Neuronal stem cell (in vitro differentiated cells): Measurements from ENCODE around the gene CSMD2.

Source experiments
- DNase-seq: peaks from one replicate; pipeline ENCODE4 v3.0.0-alpha.2; 2013; ENCODE audit warnings: low spot score
- H2AFZ ChIP-seq: one replicate; pipeline ENCODE4 v1.6.1; 2013; ENCODE audit warnings: mild to moderate bottlenecking, low read length, inconsistent platforms
- H2AK5ac ChIP-seq: 2 replicates; pipeline ENCODE4 v1.6.1; 2013; ENCODE audit warnings: low read depth, mild to moderate bottlenecking, inconsistent platforms, low read length, moderate library complexity, mixed read lengths
- H2BK120ac ChIP-seq: 2 replicates; pipeline ENCODE4 v1.6.1; 2013; ENCODE audit warnings: low read depth, mild to moderate bottlenecking, inconsistent platforms, low read length, moderate library complexity, mixed read lengths
- H2BK12ac ChIP-seq: one replicate; pipeline ENCODE4 v1.6.1; 2013; ENCODE audit warnings: low read length, inconsistent platforms
- H2BK15ac ChIP-seq: 2 replicates; pipeline ENCODE4 v1.6.1; 2013; ENCODE audit warnings: mild to moderate bottlenecking, low read length, inconsistent platforms, mixed read lengths
- H2BK5ac ChIP-seq: one replicate; pipeline ENCODE4 v1.6.1; 2013; ENCODE audit warnings: inconsistent platforms, mild to moderate bottlenecking, low read length, moderate library complexity
- H3K14ac ChIP-seq: one replicate; pipeline ENCODE4 v1.6.1; 2013; ENCODE audit warnings: low read length, inconsistent platforms
- H3K18ac ChIP-seq: 2 replicates; pipeline ENCODE4 v1.6.1; 2013; ENCODE audit warnings: low read length, inconsistent platforms
- H3K23ac ChIP-seq: 2 replicates; pipeline ENCODE4 v1.6.1; 2013; ENCODE audit warnings: low read depth, mild to moderate bottlenecking, mixed read lengths, low read length, inconsistent platforms; ENCODE audit not compliant: poor library complexity
- H3K27ac ChIP-seq: replicated peaks from 3 replicates; pipeline ENCODE4 v1.5.1; 2013; ENCODE audit warnings: low read length, inconsistent platforms
- H3K27me3 ChIP-seq, 3 experiments: 2 replicates each; pipeline ENCODE4 v1.6.1; 2013; ENCODE audit warnings: low read length in 3 of 3, mild to moderate bottlenecking in 2 of 3, inconsistent platforms in 1 of 3, low read depth in 1 of 3, mixed read lengths in 1 of 3, moderate library complexity in 1 of 3; ENCODE audit not compliant: control insufficient read depth in 3 of 3, insufficient read depth in 3 of 3
- H3K36me3 ChIP-seq, 2 donors: replicated peaks in 1 of 2; 2 replicates each; pipeline ENCODE4 v1.6.1; 2013; ENCODE audit warnings: low read length in 2 of 2; ENCODE audit not compliant: control insufficient read depth in 2 of 2, insufficient read depth in 2 of 2
- H3K4ac ChIP-seq: 2 replicates; pipeline ENCODE4 v1.6.1; 2013; ENCODE audit warnings: inconsistent platforms, mild to moderate bottlenecking, low read length, moderate library complexity
- H3K4me1 ChIP-seq, 2 donors: 1 replicate in 1 of 2; 2 replicates in 1 of 2; pipeline ENCODE4 v1.6.1; 2013; ENCODE audit warnings: low read length in 2 of 2, low read depth in 1 of 2; ENCODE audit not compliant: control insufficient read depth in 2 of 2, insufficient read depth in 1 of 2
- H3K4me2 ChIP-seq: one replicate; pipeline ENCODE4 v1.6.1; 2013; ENCODE audit warnings: mild to moderate bottlenecking, low read length, inconsistent platforms; ENCODE audit not compliant: insufficient read depth, poor library complexity, severe bottlenecking
- H3K4me3 ChIP-seq, 2 donors: 2 replicates each; pipeline ENCODE4 v1.5.1; 2013; ENCODE audit warnings: low read length in 2 of 2, mild to moderate bottlenecking in 2 of 2, inconsistent platforms in 1 of 2, moderate library complexity in 1 of 2
- H3K79me1 ChIP-seq: one replicate; pipeline ENCODE4 v1.6.1; 2013; ENCODE audit warnings: low read depth, mild to moderate bottlenecking, inconsistent platforms, low read length, moderate library complexity
- H3K9ac ChIP-seq: one replicate; pipeline ENCODE4 v1.6.1; 2013; ENCODE audit warnings: mild to moderate bottlenecking, low read depth, low read length, inconsistent platforms; ENCODE audit not compliant: poor library complexity
- H3K9me3 ChIP-seq, 2 donors: replicated peaks in 1 of 2; 2 replicates each; pipeline versions ENCODE3 to v1.6.1; 2013; ENCODE audit warnings: low read length in 2 of 2, mild to moderate bottlenecking in 2 of 2, inconsistent platforms in 1 of 2, low read depth in 1 of 2, mixed read lengths in 1 of 2, moderate library complexity in 1 of 2; ENCODE audit not compliant: control insufficient read depth in 2 of 2, insufficient read depth in 1 of 2
- H4K8ac ChIP-seq: one replicate; pipeline ENCODE4 v1.6.1; 2013; ENCODE audit warnings: low read depth, mild to moderate bottlenecking, inconsistent platforms, low read length, moderate library complexity
- H4K91ac ChIP-seq: one replicate; pipeline ENCODE4 v1.6.1; 2013; ENCODE audit warnings: low read length, low read depth, mild to moderate bottlenecking, inconsistent platforms; ENCODE audit not compliant: poor library complexity
- WGBS, 2 donors: extraction: QIAGEN DNeasy Blood & Tissue Kit; methylation state at CpG; one replicate each; pipeline ENCODE4 v1.1.7; 2013; ENCODE audit warnings: missing lambda C conversion rate in 2 of 2, mixed read lengths in 1 of 2; ENCODE audit not compliant: insufficient read length in 2 of 2, insufficient replicate concordance in 1 of 2; ENCODE audit errors: extremely low coverage in 2 of 2; 5-methylcytosine and 5-hydroxymethylcytosine counted together

The CSMD2 gene

DNA sequence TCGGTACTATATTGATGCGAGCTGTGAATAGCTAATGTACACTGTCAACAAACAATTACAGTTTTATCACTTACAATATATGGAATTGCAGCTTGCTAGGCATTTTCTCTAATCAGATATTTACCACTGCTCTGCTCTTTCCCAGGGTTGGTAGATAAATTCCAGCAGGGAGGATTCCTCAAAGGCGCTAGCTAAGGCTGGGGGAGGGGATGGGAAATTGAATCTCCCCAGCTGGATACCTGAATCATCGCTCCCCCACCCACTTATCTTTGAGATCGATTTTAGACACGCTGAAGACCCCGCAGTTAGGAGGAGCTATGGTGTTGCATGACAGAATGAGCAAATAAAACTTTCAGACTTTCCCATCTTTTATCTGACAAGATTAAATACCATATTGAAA, 127.2 kb downstream of the CSMD2 start:
- no peak overlapping the region for H2BK5ac ChIP-seq
- H4K91ac ChIP-seq: no peak overlapping the region
- H3K4me3 ChIP-seq: no peak overlapping the region
- no CpG with 5 or more reads among the region's 7 CpGs for WGBS, 2 donors
- H3K9me3 ChIP-seq: no peaks in the 10 kb centered on the region
- no peak for DNase-seq
- H2BK15ac ChIP-seq: no peak overlapping the region
- no peak overlapping the region for H2AFZ ChIP-seq
- no peak overlapping the region for H3K27ac ChIP-seq
- H3K36me3 ChIP-seq: no peaks in the 10 kb centered on the region
- H2BK12ac ChIP-seq: no peak overlapping the region
- no peak overlapping the region for H3K4ac ChIP-seq
- peaks cover 0 to 7% of the 10 kb centered on the region in 2 donors for H3K4me1 ChIP-seq
- no peak overlapping the region for H2AK5ac ChIP-seq
- H2BK120ac ChIP-seq: no peak overlapping the region
- no peak overlapping the region for H3K23ac ChIP-seq
- no peaks in the 10 kb centered on the region for H3K27me3 ChIP-seq
- H3K18ac ChIP-seq: no peak overlapping the region
- H3K4me2 ChIP-seq: no peak overlapping the region
- no peaks in the 10 kb centered on the region for H3K79me1 ChIP-seq
- no peak overlapping the region for H4K8ac ChIP-seq
- H3K14ac ChIP-seq: no peak overlapping the region
- H3K9ac ChIP-seq: no peak overlapping the region

DNA sequence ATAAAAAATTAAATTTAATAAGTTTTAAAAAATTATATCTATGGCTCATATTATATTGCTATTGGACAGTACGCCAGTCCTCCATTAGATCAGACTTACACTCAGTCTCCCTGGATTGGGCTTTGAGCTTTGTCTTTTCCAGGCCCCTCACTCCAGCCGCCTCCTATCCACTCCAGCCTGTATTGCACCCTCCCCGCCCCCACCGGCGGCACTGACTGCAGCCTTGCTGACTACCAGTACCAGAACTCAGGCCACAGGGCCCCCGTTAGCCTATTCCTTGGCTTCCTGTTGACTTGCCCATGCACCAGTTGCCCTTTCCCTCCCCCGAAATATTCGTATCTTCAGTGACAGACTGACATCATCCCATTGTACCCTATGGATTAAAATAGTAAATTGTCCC, 127.9 kb downstream of the CSMD2 start:
- no peak overlapping the region for H2BK12ac ChIP-seq
- no peak overlapping the region for H2BK120ac ChIP-seq
- peaks cover 0 to 9% of the 10 kb centered on the region in 2 donors for H3K4me1 ChIP-seq
- H3K18ac ChIP-seq: no peak overlapping the region
- no peak overlapping the region for H2BK5ac ChIP-seq
- H3K4ac ChIP-seq: no peak overlapping the region
- H3K27ac ChIP-seq: no peak overlapping the region
- H3K27me3 ChIP-seq: no peaks in the 10 kb centered on the region
- no peaks in the 10 kb centered on the region for H3K79me1 ChIP-seq
- H3K9me3 ChIP-seq: no peaks in the 10 kb centered on the region
- no peak overlapping the region for H3K4me3 ChIP-seq
- H2BK15ac ChIP-seq: no peak overlapping the region
- H2AK5ac ChIP-seq: no peak overlapping the region
- no peak overlapping the region for H4K91ac ChIP-seq
- no CpG with 5 or more reads among the region's 8 CpGs for WGBS, 2 donors
- no peak overlapping the region for H3K9ac ChIP-seq
- no peak overlapping the region for H4K8ac ChIP-seq
- no peaks in the 10 kb centered on the region for H3K36me3 ChIP-seq
- H3K23ac ChIP-seq: no peak overlapping the region
- DNase-seq: no peak
- H3K4me2 ChIP-seq: no peak overlapping the region
- no peak overlapping the region for H2AFZ ChIP-seq
- H3K14ac ChIP-seq: no peak overlapping the region

DNA sequence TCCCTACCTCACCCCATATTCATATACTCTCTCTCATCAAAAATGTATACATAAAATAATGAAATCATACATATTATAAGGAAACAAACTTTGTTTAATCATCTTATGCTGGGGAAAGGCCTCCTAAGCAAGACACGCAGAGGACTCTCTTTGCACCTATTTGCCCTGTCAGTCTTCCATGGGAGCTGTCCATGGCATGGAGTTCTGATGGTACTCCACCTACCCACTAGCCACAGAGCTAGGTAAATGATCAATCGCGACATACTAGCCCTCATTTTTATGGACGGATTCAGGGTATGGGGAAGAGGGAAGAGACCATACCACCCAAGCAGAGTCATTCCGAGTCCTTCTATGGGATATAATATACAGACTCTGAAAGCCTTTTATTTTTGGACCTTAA, 131.0 kb downstream of the CSMD2 start:
- no peak overlapping the region for H2BK120ac ChIP-seq
- H3K9me3 ChIP-seq: no peaks in the 10 kb centered on the region
- H3K9ac ChIP-seq: no peak overlapping the region
- no peaks in the 10 kb centered on the region for H3K79me1 ChIP-seq
- no peak overlapping the region for H2BK5ac ChIP-seq
- H2AK5ac ChIP-seq: no peak overlapping the region
- DNase-seq: no peak
- no peak overlapping the region for H3K4me3 ChIP-seq
- H2BK12ac ChIP-seq: no peak overlapping the region
- WGBS, 2 donors: no CpG with 5 or more reads among the region's 5 CpGs
- H3K4me1 ChIP-seq: peaks cover 0 to 9% of the 10 kb centered on the region in 2 donors
- no peak overlapping the region for H3K23ac ChIP-seq
- H3K18ac ChIP-seq: no peak overlapping the region
- no peak overlapping the region for H3K14ac ChIP-seq
- no peak overlapping the region for H2AFZ ChIP-seq
- no peak overlapping the region for H3K27ac ChIP-seq
- no peaks in the 10 kb centered on the region for H3K36me3 ChIP-seq
- no peak overlapping the region for H2BK15ac ChIP-seq
- no peak overlapping the region for H3K4me2 ChIP-seq
- H4K91ac ChIP-seq: no peak overlapping the region
- no peak overlapping the region for H3K4ac ChIP-seq
- H3K27me3 ChIP-seq: no peaks in the 10 kb centered on the region
- H4K8ac ChIP-seq: no peak overlapping the region

DNA sequence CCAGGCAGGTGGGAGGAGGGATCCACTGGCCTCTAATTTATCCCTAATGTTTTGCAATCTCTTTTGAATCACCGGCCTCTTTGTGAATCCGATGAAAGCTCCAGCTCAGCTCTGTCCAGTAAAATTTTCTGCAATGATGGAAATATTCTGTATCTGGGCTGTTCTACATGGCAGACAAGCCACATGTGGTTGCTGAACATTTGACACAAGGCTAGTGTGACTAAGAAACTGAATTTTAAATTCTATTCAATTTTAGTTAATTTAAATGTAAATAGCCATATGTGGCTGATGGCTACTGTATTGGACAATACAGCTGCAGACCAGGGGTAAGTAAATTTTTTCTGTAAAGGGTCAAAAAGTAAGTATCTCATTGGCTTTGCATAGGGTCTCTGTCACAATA, 135.1 kb downstream of the CSMD2 start:
- H3K14ac ChIP-seq: no peak overlapping the region
- no peak overlapping the region for H2BK15ac ChIP-seq
- no peak overlapping the region for H3K9ac ChIP-seq
- H3K4me2 ChIP-seq: no peak overlapping the region
- H2BK12ac ChIP-seq: no peak overlapping the region
- peaks cover 0 to 2% of the 10 kb centered on the region in 2 donors for H3K4me1 ChIP-seq
- no CpG with 5 or more reads among the region's 2 CpGs for WGBS, 2 donors
- no peaks in the 10 kb centered on the region for H3K79me1 ChIP-seq
- no peak overlapping the region for H3K4me3 ChIP-seq
- no peaks in the 10 kb centered on the region for H3K9me3 ChIP-seq
- no peak overlapping the region for H3K4ac ChIP-seq
- H3K23ac ChIP-seq: no peak overlapping the region
- DNase-seq: no peak
- H2BK120ac ChIP-seq: no peak overlapping the region
- no peaks in the 10 kb centered on the region for H3K27me3 ChIP-seq
- H3K36me3 ChIP-seq: no peaks in the 10 kb centered on the region
- H4K91ac ChIP-seq: no peak overlapping the region
- H3K18ac ChIP-seq: no peak overlapping the region
- no peak overlapping the region for H2AFZ ChIP-seq
- no peak overlapping the region for H2AK5ac ChIP-seq
- no peak overlapping the region for H3K27ac ChIP-seq
- no peak overlapping the region for H4K8ac ChIP-seq
- H2BK5ac ChIP-seq: no peak overlapping the region
